H9 (cell line): ENCODE results near the gene DPP3. TPM values are rescaled to one million over a fixed set of nuclear protein-coding genes. Genes with fewer than 3 reads are reported as not detected.
A peak's percentile ranks its signal among the peaks of the same experiment; 100 is the strongest.

Experiments
- DNase-seq: peaks from one replicate; pipeline ENCODE4 v3.0.0-alpha.2; 2017
- H2AFZ ChIP-seq: one replicate; pipeline ENCODE4 v1.6.1; 2013; ENCODE audit warnings: mild to moderate bottlenecking, low read length, control low read depth, moderate library complexity
- H2AK5ac ChIP-seq: 2 replicates; pipeline ENCODE4 v1.6.1; 2013; ENCODE audit warnings: low read length, control low read depth, mixed read lengths; ENCODE audit not compliant: insufficient read length
- H2BK120ac ChIP-seq: one replicate; pipeline ENCODE4 v1.6.1; 2013; ENCODE audit warnings: low read depth, mild to moderate bottlenecking, low read length, control low read depth, inconsistent platforms; ENCODE audit not compliant: poor library complexity, severe bottlenecking
- H2BK12ac ChIP-seq: 2 replicates; pipeline ENCODE4 v1.6.1; 2013; ENCODE audit warnings: low read length, control low read depth, mixed read lengths, low read depth; ENCODE audit not compliant: insufficient read length
- H2BK15ac ChIP-seq: 2 replicates; pipeline ENCODE4 v1.6.1; 2013; ENCODE audit warnings: low read depth, low read length, control low read depth
- H2BK20ac ChIP-seq: one replicate; pipeline ENCODE4 v1.6.1; 2013; ENCODE audit warnings: low read depth, mild to moderate bottlenecking, low read length, control low read depth, inconsistent platforms; ENCODE audit not compliant: poor library complexity, severe bottlenecking
- H2BK5ac ChIP-seq: 2 replicates; pipeline ENCODE4 v1.6.1; 2013; ENCODE audit warnings: low read length, control low read depth, mixed read lengths; ENCODE audit not compliant: insufficient read length
- H3K14ac ChIP-seq: 2 replicates; pipeline ENCODE4 v1.6.1; 2013; ENCODE audit warnings: low read length, control low read depth; ENCODE audit not compliant: insufficient read depth
- H3K18ac ChIP-seq: 2 replicates; pipeline ENCODE4 v1.6.1; 2013; ENCODE audit warnings: low read depth, mild to moderate bottlenecking, mixed read lengths, low read length, control low read depth; ENCODE audit not compliant: insufficient read length
- H3K23ac ChIP-seq: 2 replicates; pipeline ENCODE4 v1.6.1; 2013; ENCODE audit warnings: low read length, control low read depth, mixed read lengths, low read depth; ENCODE audit not compliant: insufficient read length
- H3K23me2 ChIP-seq: 2 replicates; pipeline ENCODE4 v1.6.1; 2013; ENCODE audit warnings: low read depth, mild to moderate bottlenecking, mixed read lengths, low read length, control low read depth; ENCODE audit not compliant: insufficient read length, poor library complexity, severe bottlenecking
- H3K27ac ChIP-seq: 2 replicates; pipeline ENCODE4 v1.5.1; 2013; ENCODE audit warnings: low read length, control low read depth, mixed read lengths, low read depth; ENCODE audit not compliant: insufficient read length
- H3K27me3 ChIP-seq: 2 replicates; pipeline ENCODE4 v1.6.1; 2013; ENCODE audit warnings: low read length, control low read depth, inconsistent platforms; ENCODE audit not compliant: insufficient read depth
- H3K4ac ChIP-seq: 2 replicates; pipeline ENCODE4 v1.6.1; 2013; ENCODE audit warnings: low read depth, mild to moderate bottlenecking, control low read depth, inconsistent platforms, low read length, moderate library complexity
- H3K4me1 ChIP-seq: 2 replicates; pipeline ENCODE4 v1.6.1; 2013; ENCODE audit warnings: low read length, control low read depth, inconsistent platforms; ENCODE audit not compliant: insufficient read depth
- H3K4me2 ChIP-seq: 2 replicates; pipeline ENCODE4 v1.6.1; 2013; ENCODE audit warnings: low read length, control low read depth, mixed read lengths; ENCODE audit not compliant: insufficient read length, insufficient read depth
- H3K56ac ChIP-seq: 2 replicates; pipeline ENCODE4 v1.6.1; 2013; ENCODE audit warnings: low read depth, mild to moderate bottlenecking, mixed read lengths, low read length, control low read depth; ENCODE audit not compliant: insufficient read length
- H3K79me1 ChIP-seq: 2 replicates; pipeline ENCODE4 v1.6.1; 2013; ENCODE audit warnings: low read depth, mild to moderate bottlenecking, moderate library complexity, low read length, control low read depth, inconsistent platforms; ENCODE audit not compliant: insufficient read depth, poor library complexity, severe bottlenecking
- H3K79me2 ChIP-seq: 2 replicates; pipeline ENCODE4 v1.6.1; 2013; ENCODE audit warnings: low read length, control low read depth, inconsistent platforms; ENCODE audit not compliant: insufficient read depth
- H3K9ac ChIP-seq: 2 replicates; pipeline ENCODE4 v1.6.1; 2013; ENCODE audit warnings: low read length, control low read depth, mixed read lengths; ENCODE audit not compliant: insufficient read length; ENCODE audit errors: extremely low read depth
- H3K9me3 ChIP-seq: one replicate; pipeline ENCODE4 v1.6.1; 2013; ENCODE audit warnings: low read depth, low read length, inconsistent platforms; ENCODE audit not compliant: control insufficient read depth
- H3T11ph ChIP-seq: one replicate; pipeline ENCODE4 v1.6.1; 2013; ENCODE audit warnings: mild to moderate bottlenecking, low read length, control low read depth, inconsistent platforms
- H4K20me1 ChIP-seq: one replicate; pipeline ENCODE4 v1.6.1; 2013; ENCODE audit not compliant: control insufficient read depth, insufficient read length, insufficient read depth
- H4K5ac ChIP-seq: 2 replicates; pipeline ENCODE4 v1.6.1; 2013; ENCODE audit warnings: low read depth, mild to moderate bottlenecking, mixed read lengths, low read length, control low read depth; ENCODE audit not compliant: insufficient read length
- H4K8ac ChIP-seq: replicated peaks from 2 replicates; pipeline ENCODE4 v1.6.1; 2013; ENCODE audit warnings: low read length, control low read depth, mixed read lengths, low read depth; ENCODE audit not compliant: insufficient read length
- H4K91ac ChIP-seq: 2 replicates; pipeline ENCODE4 v1.6.1; 2013; ENCODE audit warnings: low read depth, mild to moderate bottlenecking, moderate library complexity, mixed read lengths, low read length, control low read depth; ENCODE audit not compliant: insufficient read length
- H3K27ac Mint-ChIP-seq, 3 experiments: 2 replicates in 2 of 3; 3 replicates in 1 of 3; pipeline ENCODE4 v1.8.0; 2020 to 2021; ENCODE audit warnings: mixed read lengths in 3 of 3, mild to moderate bottlenecking in 1 of 3, moderate library complexity in 1 of 3
- H3K27me3 Mint-ChIP-seq: 2 replicates; pipeline ENCODE4 v1.8.0; 2021; ENCODE audit warnings: low read depth, mild to moderate bottlenecking, moderate library complexity, mixed read lengths
- H3K36me3 Mint-ChIP-seq, 3 experiments: 2 replicates in 2 of 3; 3 replicates in 1 of 3; pipeline ENCODE4 v1.8.0; 2020 to 2021; ENCODE audit warnings: low read depth in 3 of 3, mixed read lengths in 3 of 3; ENCODE audit not compliant: insufficient read depth in 1 of 3
- H3K4me1 Mint-ChIP-seq, 2 experiments: 2 replicates each; pipeline ENCODE4 v1.8.0; 2020; ENCODE audit warnings: mixed read lengths in 2 of 2
- H3K4me3 Mint-ChIP-seq, 2 experiments: 2 replicates in 1 of 2; 3 replicates in 1 of 2; pipeline ENCODE4 v1.8.0; 2020 to 2021; ENCODE audit warnings: mild to moderate bottlenecking in 2 of 2, mixed read lengths in 2 of 2, moderate library complexity in 1 of 2
- H3K9me3 Mint-ChIP-seq, 2 experiments: 2 replicates in 1 of 2; 3 replicates in 1 of 2; pipeline ENCODE4 v1.8.0; 2020; ENCODE audit warnings: mild to moderate bottlenecking in 2 of 2, mixed read lengths in 2 of 2, moderate library complexity in 1 of 2
- CTCF ChIP-seq: fragments of 200-600 bp; sonication (generic); conservative IDR thresholded peaks from 3 replicates; pipeline ENCODE4 v1.8.0; 2021; ENCODE audit warnings: antibody characterized with exemption, mild to moderate bottlenecking
- WGBS: extraction: QIAGEN DNeasy Blood & Tissue Kit; methylation state at CpG from one replicate; pipeline ENCODE4 v1.1.7; 2013; ENCODE audit warnings: missing lambda C conversion rate, low lambda C conversion rate, mixed read lengths; ENCODE audit not compliant: insufficient read length; ENCODE audit errors: extremely low coverage; 5-methylcytosine and 5-hydroxymethylcytosine counted together
- total RNA-seq: library from RNA; stranded (reverse); gene quantifications from 2 replicates; pipeline ENCODE4 v1.2.1, GENCODE V29; 2021

The DPP3 gene
- total RNA-seq, 1 experiment from 2014 or later, result 85.3 TPM

- H2AFZ ChIP-seq, result no peak overlapping the region
- no CpG with 5 or more reads among the region's 20 CpGs for WGBS
- H3K36me3 Mint-ChIP-seq, result peaks cover 3 to 27% (median 23%) of the 10 kb centered on the region in 3 experiments; a peak in 5 of 7 replicates
- H3K79me1 ChIP-seq, result no peaks in the 10 kb centered on the region
- no peak overlapping the region for H3K4ac ChIP-seq
- no peak overlapping the region for H4K91ac ChIP-seq
- H4K20me1 ChIP-seq, result no peaks in the 10 kb centered on the region
- no peak overlapping the region for H3K14ac ChIP-seq
- no peaks in the 10 kb centered on the region for H3K23me2 ChIP-seq
- no peak overlapping the region for H3K4me3 Mint-ChIP-seq
- no peaks in the 10 kb centered on the region for H3K9me3 Mint-ChIP-seq
- H3T11ph ChIP-seq, result no peak overlapping the region
- H3K23ac ChIP-seq, result no peak overlapping the region
- H3K79me2 ChIP-seq, result no peaks in the 10 kb centered on the region
- H4K5ac ChIP-seq, result no peak overlapping the region
- H3K4me1 Mint-ChIP-seq, result peaks cover 29 to 37% of the 10 kb centered on the region in 2 experiments
- H3K4me2 ChIP-seq, result no peak overlapping the region
- no peak overlapping the region for H2BK15ac ChIP-seq
- no peak for DNase-seq
- TF ChIP-seq CTCF, result no peak
- no peak overlapping the region for H3K27ac ChIP-seq
- no peaks in the 10 kb centered on the region for H3K27me3 Mint-ChIP-seq
- no peak overlapping the region for H2BK5ac ChIP-seq
- no peaks in the 10 kb centered on the region for H3K4me1 ChIP-seq
- no peak overlapping the region for H2BK20ac ChIP-seq
- no peak overlapping the region for H4K8ac ChIP-seq
- no peak overlapping the region for H2BK120ac ChIP-seq
- H2BK12ac ChIP-seq, result no peak overlapping the region
- H3K18ac ChIP-seq, result no peak overlapping the region
- no peaks in the 10 kb centered on the region for H3K9me3 ChIP-seq
- no peak overlapping the region for H3K9ac ChIP-seq
- H3K27ac Mint-ChIP-seq, result peak overlapping the region in 2 of 3 experiments; percentile 44 to 62; a peak in 1 of 7 replicates
- H2AK5ac ChIP-seq, result no peak overlapping the region
- H3K56ac ChIP-seq, result no peak overlapping the region
- H3K27me3 ChIP-seq, result no peaks in the 10 kb centered on the region
Observed at GRCh38 chr11:66473608-66474515, 6.4 kb upstream of the DPP3 start.
